Measurements from ENCODE around the gene LPIN3.

Gene LPIN3

DNA sequence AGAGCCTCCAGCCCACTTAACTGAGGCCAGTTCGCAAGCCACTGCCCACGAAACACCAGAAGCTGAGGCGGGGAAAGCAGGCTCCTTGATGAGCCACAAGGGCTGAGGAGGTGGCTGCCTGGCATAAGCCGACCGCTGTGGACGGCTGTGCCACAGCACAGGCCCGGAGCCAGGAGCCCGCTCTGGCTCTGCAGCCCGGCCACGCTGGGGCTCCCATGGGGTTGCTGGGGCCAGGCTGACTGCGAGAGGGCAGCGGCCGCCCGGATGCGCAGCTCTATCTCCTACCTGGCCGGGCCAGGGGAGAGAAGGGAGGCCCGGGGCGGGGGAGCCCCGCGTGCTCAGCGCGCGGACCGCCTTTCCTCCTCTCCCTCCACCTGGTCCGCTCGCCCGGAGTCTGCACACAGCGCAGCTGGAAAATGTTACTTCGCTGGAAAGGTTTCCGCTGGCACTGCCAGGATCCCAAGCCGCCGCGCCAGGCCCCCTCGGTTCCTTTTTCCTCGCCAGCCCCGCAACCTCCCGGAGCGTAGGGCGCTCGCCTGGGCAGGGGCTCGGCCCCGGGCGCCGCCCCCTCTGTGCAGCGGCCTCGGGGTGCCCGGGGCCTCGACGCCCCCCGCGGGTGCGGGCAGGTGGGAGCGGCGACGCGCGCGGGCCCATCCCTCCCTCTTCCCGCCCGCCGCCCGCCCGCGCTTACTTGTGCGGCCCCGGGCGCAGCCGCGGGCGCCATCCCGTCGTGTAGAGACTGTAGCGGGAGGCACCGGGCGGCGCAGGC is 25.3 kb downstream of the LPIN3 start:
- Histone ChIP-seq H3K27me3 (ENCODE audit: insufficient read depth, low read length, poor library complexity, severe bottlenecking) (no peaks in the 10 kb centered on the region), H3K79me2 (ENCODE audit: insufficient read depth, low read length) (no peaks in the 10 kb centered on the region), H3K9me3 (ENCODE audit: insufficient read depth, low read depth, low read length) (no peaks in the 10 kb centered on the region), H3K9me2 (replicated peaks; ENCODE audit: low read depth, low read length) (no peaks in the 10 kb centered on the region), H3K4me3 (ENCODE audit: low read length, poor library complexity, severe bottlenecking) (no peak overlapping the region), H3K4me2 (ENCODE audit: low read depth, low read length, poor library complexity, severe bottlenecking) (no peak overlapping the region), H3K36me3 (ENCODE audit: insufficient read depth, low read length) (no peaks in the 10 kb centered on the region), H3K9ac (ENCODE audit: low read depth, low read length, poor library complexity, severe bottlenecking) (no peak overlapping the region), H2AFZ (ENCODE audit: low read length) (no peak overlapping the region), H3F3A (ENCODE audit: low read depth) (no peaks in the 10 kb centered on the region), H4K20me1 (ENCODE audit: insufficient read depth, low read length, poor library complexity, severe bottlenecking) (no peaks in the 10 kb centered on the region), H3K4me1 (ENCODE audit: insufficient read depth, low read length, poor library complexity, severe bottlenecking) (no peaks in the 10 kb centered on the region)
- no peak for TF ChIP-seq CTCF (conservative IDR thresholded peaks at IDR 0.05; ENCODE audit: low read length)
- no peak for TF ChIP-seq EZH2phosphoT487 (IDR thresholded peaks at IDR 0.05; ENCODE audit: borderline replicate concordance)

- H2AFZ ChIP-seq (ENCODE audit: low read length): no peak within 1 kb of the TSS
- H3K4me3 ChIP-seq (ENCODE audit: low read length, poor library complexity, severe bottlenecking): no peak within 1 kb of the TSS
- H3K4me2 ChIP-seq (ENCODE audit: low read depth, low read length, poor library complexity, severe bottlenecking): no peak within 1 kb of the TSS
- H3K36me3 ChIP-seq (ENCODE audit: insufficient read depth, low read length): no peaks in the 10 kb centered on the region
- H3K27me3 ChIP-seq (ENCODE audit: insufficient read depth, low read length, poor library complexity, severe bottlenecking): no peaks in the 10 kb centered on the region
- H3K9ac ChIP-seq (ENCODE audit: low read depth, low read length, poor library complexity, severe bottlenecking): no peak within 1 kb of the TSS
- TF ChIP-seq CTCF (conservative IDR thresholded peaks at IDR 0.05; ENCODE audit: low read length): no peak
- no peak for TF ChIP-seq EZH2phosphoT487 (IDR thresholded peaks at IDR 0.05; ENCODE audit: borderline replicate concordance)
- no peaks in the 10 kb centered on the region for H3F3A ChIP-seq (ENCODE audit: low read depth)
- no peaks in the 10 kb centered on the region for H3K9me3 ChIP-seq (ENCODE audit: insufficient read depth, low read depth, low read length)
- H4K20me1 ChIP-seq (ENCODE audit: insufficient read depth, low read length, poor library complexity, severe bottlenecking): no peaks in the 10 kb centered on the region
- no peaks in the 10 kb centered on the region for H3K79me2 ChIP-seq (ENCODE audit: insufficient read depth, low read length)
- no peaks in the 10 kb centered on the region for H3K4me1 ChIP-seq (ENCODE audit: insufficient read depth, low read length, poor library complexity, severe bottlenecking)
- H3K9me2 ChIP-seq (replicated peaks; ENCODE audit: low read depth, low read length): no peaks in the 10 kb centered on the region
Observed at GRCh38 chr20:41366546-41367392, 26.1 kb downstream of the LPIN3 start, which contains the start of gene EMILIN3. Gene EMILIN3, minus strand, starts transcription at chr20:41366818. Its CDS starts 184 bp downstream, at chr20:41366634.

GRCh38 chr20:41367393-41367695 is 26.7 kb downstream of the LPIN3 start:
- Histone ChIP-seq H3K9me3 (ENCODE audit: insufficient read depth, low read depth, low read length) (no peaks in the 10 kb centered on the region), H3K79me2 (ENCODE audit: insufficient read depth, low read length) (no peaks in the 10 kb centered on the region), H3K9me2 (replicated peaks; ENCODE audit: low read depth, low read length) (no peaks in the 10 kb centered on the region), H3K36me3 (ENCODE audit: insufficient read depth, low read length) (no peaks in the 10 kb centered on the region), H3K9ac (ENCODE audit: low read depth, low read length, poor library complexity, severe bottlenecking) (no peak overlapping the region), H3K27me3 (ENCODE audit: insufficient read depth, low read length, poor library complexity, severe bottlenecking) (no peaks in the 10 kb centered on the region), H2AFZ (ENCODE audit: low read length) (no peak overlapping the region), H3F3A (ENCODE audit: low read depth) (no peaks in the 10 kb centered on the region), H3K4me2 (ENCODE audit: low read depth, low read length, poor library complexity, severe bottlenecking) (no peak overlapping the region), H3K4me3 (ENCODE audit: low read length, poor library complexity, severe bottlenecking) (no peak overlapping the region), H3K4me1 (ENCODE audit: insufficient read depth, low read length, poor library complexity, severe bottlenecking) (no peaks in the 10 kb centered on the region), H4K20me1 (ENCODE audit: insufficient read depth, low read length, poor library complexity, severe bottlenecking) (no peaks in the 10 kb centered on the region)
- TF ChIP-seq EZH2phosphoT487 (IDR thresholded peaks at IDR 0.05; ENCODE audit: borderline replicate concordance): no peak
- no peak for TF ChIP-seq CTCF (conservative IDR thresholded peaks at IDR 0.05; ENCODE audit: low read length)
